CD4-positive, alpha-beta T cell treated with Interleukin-15 for 4 hours (primary cell): ENCODE results near the gene GGTLC1.
"Not testable (repeated sequence)": the region's sequence is repeated elsewhere in the genome, so short reads cannot be mapped to it uniquely, and the experiment has no call there.

Source experiments
- DNase-seq: peaks from one replicate; pipeline ENCODE4 v3.0.0-alpha.2; 2020; ENCODE audit warnings: low spot score

GGTLC1 gene

DNA sequence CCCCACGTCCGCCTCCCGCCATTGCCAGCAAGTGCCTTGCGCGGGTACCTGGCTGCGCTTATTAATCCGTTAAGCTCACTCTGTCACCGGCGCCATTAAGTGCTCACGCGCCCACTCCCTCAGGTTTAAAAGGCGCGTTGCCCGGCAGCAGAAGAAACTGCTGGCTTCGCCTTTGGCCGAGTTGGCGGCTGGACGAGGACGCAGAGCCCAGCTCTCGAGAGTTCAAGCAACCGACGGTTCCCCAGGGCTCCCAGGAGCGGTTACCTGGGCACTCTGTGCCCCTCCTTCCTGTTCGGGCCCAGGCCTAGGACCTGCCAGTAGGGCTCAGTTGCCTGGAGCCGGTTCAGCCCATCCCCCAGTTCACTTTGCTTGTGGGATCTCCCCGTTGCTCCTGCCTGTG, at the start of gene GGTLC1:
Gene GGTLC1, minus strand, starts transcription at position 219 of the 400 bp plus-strand sequence. CDS start 2,168 bp downstream, outside the sequence.
- no peak for DNase-seq

DNA sequence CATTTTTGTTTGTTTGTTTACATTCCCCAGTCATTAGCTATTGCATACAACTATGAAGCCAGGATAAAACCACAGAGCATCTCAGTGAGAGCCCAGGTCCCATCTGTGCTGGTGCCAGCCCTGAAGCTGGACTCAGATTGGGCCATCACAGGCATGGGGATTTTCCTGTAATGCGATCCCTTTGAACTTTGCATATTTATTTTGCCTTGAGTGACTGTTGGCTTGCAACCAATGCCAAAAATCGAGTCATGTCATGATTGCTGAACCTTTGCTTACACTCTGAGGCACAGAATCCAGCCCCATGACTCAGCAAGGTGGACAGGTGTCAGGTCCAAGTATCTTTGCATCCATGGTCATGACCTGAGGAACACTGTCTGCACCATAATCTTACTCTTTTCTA, 46.2 kb upstream of the GGTLC1 start:
- DNase-seq: no peak

DNA sequence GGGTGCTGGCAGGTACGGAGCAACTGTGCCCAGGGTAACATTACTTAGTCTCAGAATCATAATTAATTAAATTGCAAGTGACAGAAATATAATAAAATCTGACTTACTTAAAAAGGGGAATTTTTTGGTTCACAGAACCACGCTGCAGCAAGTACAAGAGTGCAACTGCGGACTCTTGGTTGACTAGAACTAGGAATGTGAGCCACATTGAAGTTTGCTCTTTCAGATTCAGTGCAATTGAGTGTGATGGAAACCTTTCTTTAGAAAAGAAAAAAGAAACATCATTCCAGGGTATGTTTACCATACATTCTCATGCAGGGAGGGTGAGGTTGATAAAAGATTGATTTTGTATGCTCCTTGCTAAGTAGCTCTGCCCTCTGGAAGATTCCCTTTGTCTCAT, 45.0 kb upstream of the GGTLC1 start:
- DNase-seq: no peak

DNA sequence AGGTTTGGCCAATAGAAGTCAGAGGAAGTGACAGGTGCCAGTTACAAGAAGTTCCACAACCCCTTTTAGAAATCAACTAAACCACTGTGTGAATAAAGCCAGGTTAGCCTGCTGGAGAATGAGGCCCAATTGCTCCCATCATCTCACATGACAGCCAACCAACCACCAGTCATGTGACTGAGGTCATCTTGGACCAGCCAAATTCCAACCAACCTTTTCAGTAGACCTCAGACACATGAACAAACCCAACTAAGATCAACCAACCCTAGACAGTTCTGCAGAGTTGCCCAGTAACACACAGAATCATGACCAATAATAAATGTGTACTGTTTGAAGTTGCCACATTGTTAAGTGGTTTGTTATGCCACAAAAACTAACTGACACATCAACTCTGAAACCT, 44.6 kb upstream of the GGTLC1 start:
- peak; percentile 31 for DNase-seq

DNA sequence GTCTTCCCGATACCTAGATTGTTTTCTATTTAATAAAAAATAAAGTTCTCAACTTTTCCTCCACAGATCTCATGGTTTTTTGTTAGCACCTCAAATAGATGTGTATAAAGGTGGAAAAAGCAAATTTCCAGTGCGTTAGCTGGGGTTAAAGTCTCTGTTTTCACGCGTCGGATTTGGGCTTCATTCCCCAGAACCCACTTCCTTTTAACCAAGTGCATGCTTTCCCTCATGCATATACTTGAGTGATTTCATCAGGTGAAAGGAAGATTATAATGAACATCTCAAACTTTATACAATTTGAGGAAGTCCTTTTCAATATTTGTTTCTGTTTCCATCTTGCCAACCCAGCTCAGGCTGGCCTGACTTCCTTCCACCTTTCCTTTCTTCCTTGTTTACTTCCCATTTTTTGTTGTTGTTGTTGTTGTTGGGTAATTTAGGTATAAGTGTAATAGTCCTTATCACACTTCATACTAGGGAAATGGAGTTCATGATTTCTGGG, 43.9 kb upstream of the GGTLC1 start:
- no peak for DNase-seq

DNA sequence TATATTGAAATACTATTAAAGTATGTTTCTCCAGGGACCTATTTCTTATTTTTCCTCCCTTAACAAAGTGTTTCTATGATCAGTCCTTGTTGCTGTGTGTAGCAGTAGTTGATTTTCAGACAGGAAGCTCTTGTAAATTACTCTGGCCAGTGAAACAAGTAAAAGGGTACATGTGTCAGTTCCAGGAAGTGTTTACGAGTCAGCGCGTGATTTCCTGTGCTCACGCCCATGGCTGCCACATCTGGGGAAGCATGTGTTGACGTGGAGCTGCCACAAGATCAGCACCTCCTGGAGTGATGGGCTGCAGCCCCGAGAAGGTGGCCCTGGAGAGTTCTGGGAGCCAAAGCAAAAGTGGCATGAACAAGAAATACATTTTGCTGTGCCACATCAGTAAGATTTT, 38.6 kb upstream of the GGTLC1 start:
- DNase-seq: peak; percentile 87

DNA sequence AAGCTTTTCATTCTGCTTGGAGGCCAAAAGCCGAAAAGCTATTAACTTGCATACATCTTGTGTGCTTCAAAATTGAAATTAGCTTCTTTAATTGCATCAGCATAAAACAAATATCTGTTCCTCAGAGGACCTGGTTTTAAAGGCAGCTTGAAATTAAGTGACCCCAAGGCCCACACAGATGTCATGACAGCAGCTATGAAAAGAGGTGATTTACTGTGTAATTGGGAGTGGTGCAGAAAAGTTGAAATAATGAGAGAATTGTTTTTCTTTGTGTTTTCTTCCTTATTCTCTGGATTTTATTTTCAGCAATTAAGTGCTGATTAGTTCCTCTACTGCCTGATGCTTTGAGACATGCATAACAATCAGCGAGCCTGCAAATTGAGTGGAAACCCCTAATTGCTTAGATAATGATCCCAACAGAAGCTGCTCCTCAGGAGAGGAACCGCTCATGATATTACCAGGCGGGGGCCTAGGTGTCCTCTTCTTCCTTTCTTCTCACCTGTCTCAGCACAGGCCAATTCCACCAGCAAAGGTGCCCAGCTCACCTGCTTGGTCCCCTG, 34.1 kb upstream of the GGTLC1 start:
- DNase-seq: no peak

DNA sequence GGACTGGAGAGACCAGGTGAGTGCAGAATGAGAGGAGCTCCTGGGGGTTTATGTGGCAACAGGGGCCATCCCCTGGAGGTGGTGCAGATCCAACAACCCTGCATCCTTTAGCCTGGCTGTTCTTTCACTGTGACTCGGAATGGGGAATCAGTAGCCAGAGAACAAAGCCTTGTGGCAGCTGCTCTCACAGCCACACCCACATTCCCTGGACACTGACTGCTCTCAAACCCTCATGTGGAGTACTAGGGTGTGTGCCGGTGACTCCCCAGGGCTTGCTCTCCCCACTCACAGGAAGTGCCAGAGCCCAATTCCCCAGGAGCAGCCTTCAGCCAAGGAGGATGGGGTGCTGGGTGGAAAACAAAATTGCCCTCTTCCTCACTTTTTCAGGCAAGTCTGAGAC, 30.2 kb upstream of the GGTLC1 start:
- DNase-seq: no peak

DNA sequence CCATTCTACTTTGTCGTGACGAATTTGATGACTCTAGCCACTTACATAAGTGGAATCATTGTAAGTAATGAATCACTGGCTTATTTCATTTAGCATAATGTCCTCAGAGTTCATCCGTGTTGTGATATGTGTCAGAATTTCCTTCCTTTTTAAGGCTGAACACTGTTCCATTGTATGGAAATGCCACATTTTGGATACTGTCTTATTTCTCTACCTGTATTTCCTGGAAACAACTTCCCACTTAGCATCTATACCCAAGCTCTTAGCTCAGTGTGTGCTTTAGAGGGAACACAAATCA, 28.8 kb upstream of the GGTLC1 start:
- no peak for DNase-seq

DNA sequence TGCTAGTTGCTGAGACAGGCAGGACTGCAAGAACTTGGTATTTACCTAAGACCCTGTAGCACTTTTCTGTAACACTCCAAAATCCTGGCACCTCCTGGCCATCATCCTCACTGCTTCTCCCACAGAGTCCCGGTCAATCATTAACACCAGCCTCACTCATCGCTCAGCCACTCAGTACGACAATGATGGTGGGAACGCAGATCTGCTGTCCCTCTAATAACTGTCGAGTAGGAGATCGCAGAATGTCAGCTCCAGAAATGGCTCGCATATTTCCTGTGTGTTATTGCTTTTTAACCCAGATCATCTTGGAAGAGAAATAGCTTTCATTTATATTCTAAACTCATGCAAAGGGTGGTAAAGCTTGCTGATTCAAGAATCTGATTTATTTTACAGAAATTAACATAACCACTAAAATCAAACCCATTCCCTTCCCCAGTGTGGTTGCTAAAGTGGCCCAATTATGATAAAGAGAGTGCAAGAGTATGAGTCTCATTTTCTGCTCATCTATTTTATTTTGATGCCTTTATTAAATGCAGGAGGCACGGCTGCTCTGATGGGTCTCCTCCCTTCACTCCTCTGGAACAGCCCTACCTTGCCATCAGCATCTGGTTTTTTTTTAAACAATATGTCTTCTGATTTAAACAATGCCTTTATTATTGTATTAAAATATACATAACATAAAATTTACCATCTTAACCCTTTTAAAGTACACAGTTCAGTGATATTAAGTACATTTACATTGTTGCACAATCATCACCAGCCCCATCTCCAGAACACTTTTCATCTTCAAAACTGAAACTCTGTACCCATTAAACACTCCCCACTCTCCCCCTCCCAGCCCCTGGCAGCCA, 28.3 kb upstream of the GGTLC1 start:
- DNase-seq: no peak

DNA sequence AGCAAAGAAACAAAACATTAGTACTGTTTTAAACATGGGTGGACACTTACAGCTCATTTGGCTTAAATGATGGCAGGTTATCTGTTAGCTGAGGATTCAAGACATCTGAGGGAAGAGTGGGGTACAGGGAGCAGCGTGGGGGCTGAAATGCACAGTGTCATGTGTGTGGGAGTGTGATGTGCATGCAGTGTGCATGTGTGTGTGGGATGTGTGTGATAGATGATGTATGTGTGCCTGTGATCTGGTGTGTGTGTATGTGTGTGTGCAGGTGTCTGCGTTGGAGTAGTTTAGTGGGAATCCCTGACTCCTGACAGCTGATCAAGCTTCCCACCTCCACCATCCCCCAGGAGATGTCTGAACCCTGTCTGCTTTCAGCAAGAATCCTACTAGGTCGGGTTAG, 25.4 kb upstream of the GGTLC1 start:
- no peak for DNase-seq

DNA sequence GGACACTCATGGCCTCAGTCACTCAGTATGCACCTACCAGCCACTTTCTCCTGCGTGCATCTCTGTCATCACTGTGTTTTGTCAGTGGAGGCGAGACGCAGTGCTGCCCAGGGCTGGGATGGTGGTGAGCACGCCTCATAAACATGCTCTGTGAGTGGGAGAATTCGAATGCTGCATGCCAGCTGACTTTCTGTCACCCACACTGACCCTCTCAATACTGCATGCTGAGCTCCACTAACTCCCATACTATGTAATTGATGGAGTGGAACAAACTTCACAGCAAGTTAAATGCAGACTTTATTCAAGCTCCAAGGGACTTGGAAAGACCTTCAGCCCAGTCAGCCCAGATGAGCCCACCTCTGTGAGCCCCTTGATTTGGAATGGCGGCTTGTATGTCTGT, 22.7 kb upstream of the GGTLC1 start:
- no peak for DNase-seq

DNA sequence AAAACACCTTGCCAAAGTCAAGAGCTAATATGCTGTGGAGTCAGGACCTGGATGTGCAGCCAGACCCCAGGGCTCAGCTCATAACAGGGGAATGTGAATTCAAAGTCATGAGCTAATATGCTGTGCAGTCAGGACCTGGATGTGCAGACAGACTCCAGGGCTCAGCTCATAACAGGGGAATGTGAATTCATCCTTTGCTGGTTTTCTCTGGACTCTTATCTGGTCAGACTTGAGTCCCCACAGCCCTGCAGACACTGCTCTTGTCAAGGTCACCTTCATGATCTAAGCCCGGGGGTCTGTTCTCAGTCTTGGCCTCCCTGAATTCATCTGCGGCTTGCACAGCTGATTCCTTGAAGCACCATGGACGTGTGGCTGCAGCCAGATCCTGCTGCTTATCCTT, 19.2 kb upstream of the GGTLC1 start:
- no peak for DNase-seq

DNA sequence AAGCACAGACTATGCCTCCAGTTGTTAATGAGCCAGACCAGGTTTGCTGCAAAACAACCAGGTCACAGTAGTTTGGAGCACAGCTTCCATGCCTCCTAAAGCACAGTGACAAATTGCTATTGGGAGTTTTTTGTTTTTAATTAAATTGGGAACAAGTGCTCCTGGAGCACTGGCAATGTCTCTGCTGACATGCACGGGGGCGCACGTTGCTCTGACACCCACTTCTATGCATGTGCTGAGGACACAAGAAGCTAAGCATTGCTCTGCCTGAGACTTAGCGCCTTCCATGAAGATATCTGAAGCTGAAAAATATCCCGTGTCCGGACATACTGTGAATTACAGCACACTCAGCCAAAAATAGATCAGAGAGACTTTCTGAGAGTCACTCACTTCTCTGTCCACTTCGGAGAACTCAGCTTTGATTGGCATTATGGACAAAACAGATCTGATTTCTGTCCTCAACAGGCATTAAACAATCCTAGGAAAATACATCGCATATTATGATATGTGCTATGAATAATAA, 18.6 kb upstream of the GGTLC1 start:
- no peak for DNase-seq

DNA sequence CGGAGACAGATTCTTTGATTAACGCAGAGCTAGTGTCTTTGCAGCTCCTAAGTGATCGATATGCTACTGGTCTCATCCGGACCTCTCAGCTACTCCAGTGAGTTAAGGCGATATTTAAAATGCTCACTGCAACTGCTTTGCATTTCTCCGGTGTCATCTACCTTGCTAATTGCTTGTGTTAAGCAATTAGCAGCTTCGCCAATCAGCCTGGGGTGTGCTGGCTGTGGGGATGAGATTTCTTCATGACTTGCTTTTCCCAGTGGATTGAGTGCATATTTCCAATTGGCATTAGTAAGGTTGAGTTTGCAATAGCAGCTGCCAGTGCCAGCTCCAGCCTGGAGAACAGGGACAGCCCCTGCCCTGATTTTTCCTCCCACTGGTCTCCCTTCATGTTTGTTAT, 18.0 kb upstream of the GGTLC1 start:
- DNase-seq: no peak

DNA sequence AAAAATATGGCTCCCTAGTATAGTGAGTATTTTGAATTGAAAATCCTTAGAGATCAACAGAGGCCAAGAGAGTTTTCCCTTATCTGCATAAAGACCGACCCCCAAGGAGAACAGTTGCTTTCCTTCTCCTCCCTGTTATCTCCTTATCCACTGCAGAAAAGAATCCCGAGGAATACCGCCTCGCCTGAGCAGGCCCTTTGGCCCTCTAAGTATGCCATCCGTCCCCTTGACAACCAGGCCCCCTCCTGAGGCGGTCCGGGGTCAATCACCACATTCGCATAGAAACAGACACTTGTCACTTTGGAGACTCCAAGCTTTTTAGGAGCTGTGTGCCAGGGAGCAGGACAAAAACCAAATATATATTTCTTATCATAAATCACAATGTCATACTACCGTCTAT, 15.9 kb upstream of the GGTLC1 start:
- no peak for DNase-seq

DNA sequence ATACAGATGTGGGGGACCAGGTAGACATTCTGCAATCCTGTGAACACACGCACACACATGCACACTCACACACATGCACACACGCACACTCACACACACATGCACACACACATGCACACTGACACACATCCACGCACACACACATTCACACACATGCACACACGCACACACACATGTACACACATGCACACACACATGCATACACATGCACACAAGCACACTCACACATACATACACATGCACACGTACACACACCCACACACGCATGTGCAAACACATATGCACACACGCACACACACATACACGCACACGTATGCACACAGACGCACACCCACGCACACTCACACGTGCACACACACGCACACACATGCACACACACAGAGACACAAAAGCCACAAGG, 14.3 kb upstream of the GGTLC1 start:
- no peak for DNase-seq

DNA sequence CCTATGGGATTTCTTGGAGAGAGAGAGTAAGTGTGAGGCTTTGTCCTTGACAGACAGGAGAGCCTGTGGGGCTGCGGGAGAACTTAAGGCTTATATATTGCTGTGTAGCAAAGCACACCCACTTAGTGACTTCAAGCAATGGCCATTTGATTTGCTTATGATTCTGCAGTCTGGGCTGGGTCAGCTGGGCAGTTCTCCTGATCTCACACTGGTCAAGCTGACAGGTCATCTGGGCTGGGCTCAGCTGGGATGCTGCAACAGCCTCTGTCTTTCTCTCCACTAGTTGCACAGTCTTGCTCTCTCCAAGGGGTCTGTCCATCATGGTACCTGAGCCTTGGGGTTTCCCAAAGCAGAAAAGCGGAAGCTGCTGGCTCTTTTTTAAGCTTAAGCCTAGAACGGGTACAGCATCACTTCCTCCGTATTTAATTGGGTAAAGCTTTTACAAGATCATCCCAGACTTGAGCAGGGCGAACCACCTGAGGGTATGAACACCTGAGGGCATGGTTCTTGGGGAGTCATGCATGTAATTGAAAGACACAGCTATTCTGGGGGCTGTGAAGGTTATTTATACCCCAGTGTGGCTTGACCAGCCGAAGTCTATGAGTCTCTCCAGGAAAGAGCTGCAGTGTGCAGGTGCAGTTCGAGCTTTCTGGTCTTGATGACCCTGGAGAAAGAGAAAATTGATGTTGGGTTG, 13.3 kb upstream of the GGTLC1 start:
- no peak for DNase-seq

DNA sequence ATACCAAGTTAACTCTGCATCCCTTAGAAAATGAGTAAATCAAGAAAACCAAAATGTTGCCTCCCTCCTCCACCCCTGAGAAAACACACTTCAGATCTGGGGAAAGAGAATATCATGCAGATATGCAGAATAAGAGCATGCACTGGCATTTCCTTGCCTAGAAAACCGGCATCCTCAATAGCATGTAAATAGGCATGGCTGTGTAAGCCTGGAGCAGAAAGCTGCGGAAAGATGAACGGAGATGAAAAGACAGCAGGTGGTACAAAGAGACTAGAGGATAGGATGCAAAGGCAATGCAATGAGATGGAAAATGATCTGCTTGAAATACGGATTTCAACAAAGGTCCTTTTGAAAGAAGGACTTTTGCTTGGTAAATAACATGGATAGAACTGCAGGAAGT, 10.3 kb upstream of the GGTLC1 start:
- DNase-seq: no peak

DNA sequence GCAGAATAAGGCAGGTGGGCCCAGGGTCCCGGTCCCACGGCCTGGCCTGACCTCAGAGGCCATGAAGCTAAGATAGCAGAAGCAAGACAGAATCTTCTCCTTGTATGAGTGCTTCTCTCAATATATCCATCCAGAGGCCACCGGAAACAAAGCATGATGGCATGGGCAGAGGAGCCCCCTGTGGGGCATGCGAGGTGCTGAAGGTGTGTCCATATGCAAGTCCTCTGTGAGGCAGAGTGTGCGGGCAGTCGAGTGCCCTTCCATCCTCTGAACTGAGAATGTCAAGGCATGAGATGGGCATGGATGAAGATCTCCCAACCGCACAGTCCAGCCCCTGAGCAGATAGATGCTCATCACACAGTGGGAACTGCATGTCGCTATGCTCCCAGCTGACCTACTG, 9.8 kb upstream of the GGTLC1 start:
- DNase-seq: no peak

DNA sequence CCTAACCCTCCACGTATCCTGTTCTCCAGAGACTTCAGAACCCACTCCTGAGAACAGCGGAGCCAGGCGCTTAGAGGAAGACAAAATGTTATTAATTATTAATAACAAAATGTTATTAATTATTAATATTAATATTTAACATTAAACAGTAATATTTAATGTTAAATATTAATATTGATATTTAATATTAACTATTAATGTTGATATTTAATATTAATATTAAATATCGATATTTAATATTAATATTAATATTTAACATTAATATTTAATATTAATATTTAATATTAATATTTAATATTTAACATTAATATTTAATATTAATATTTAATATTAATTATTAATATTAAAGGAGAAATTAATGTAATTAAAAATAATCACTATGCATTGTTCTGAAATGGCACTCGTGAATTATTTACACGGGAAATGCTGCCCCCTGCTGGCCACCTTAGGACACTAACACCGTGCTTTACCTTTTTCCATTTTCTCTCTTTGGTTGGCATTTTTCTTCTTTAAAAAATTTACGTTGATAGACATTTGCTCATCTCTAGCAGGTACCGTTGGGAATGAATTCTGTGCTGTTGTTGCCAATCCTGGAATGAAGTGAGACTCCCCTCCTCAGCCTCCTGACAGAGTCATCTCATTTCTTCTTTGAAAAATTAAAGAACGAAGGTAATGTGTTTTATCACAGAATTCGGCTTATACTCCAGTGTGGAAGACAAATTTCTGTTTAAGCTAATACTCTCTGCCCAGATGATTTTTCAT, 7.5 kb upstream of the GGTLC1 start:
- DNase-seq: peak; percentile 59

DNA sequence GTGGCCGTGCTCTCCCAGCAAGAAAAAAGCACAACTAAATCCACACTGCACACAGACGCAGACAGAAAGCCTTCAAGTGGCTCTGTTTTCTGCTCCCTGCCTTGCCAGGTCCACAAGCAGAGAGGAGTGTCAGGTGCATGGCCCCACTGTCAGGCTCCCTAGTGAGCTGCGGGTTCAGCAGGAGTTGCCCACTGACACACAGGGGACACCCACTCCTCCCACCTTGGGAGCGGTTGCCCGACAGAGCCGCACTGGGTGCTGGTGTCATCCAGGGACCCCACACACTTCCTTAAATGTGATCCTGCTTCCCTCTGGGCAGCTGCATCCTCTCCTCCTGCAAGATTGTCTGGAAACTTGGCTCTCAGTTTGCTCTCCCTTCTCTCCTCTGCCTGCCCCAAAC, 6.7 kb upstream of the GGTLC1 start:
- not testable (repeated sequence) for DNase-seq
